Common myeloid progenitor, CD34-positive (primary cell): ENCODE measurements around the gene CFAP45.
A peak's percentile ranks its signal among the peaks of the same experiment; 100 is the strongest.

ENCODE experiments used
- CTCF ChIA-PET: fragments of 350-600 bp; sonication (Branson Sonifier 250); formaldehyde crosslinking; loops from one replicate; lab custom pipeline; 2021; ENCODE audit warnings: antibody characterized with exemption; lab: Charles Lee
- POLR2A ChIA-PET: fragments of 350-600 bp; sonication (Branson Sonifier 250); formaldehyde crosslinking; loops from one replicate; lab custom pipeline; 2021; ENCODE audit warnings: antibody characterized with exemption; lab: Charles Lee
- DNase-seq, 3 donors: peaks; one replicate each; pipeline versions ENCODE4 v3.0.0 to v3.0.0-alpha.2; 2013
- H3K27ac ChIP-seq, 2 experiments: 1 replicate in 1 of 2; 2 replicates in 1 of 2; pipeline ENCODE4 v1.7.0; 2013; ENCODE audit warnings: inconsistent platforms in 2 of 2, low read length in 2 of 2, mild to moderate bottlenecking in 2 of 2, low read depth in 1 of 2, moderate library complexity in 1 of 2; ENCODE audit not compliant: severe bottlenecking in 2 of 2, insufficient read depth in 1 of 2, poor library complexity in 1 of 2
- H3K27me3 ChIP-seq, 5 experiments: replicated peaks in 2 of 5; 1 replicate in 3 of 5; 2 replicates in 2 of 5; pipeline versions ENCODE4 v1.6.1 to v1.7.0; 2013; ENCODE audit warnings: low read length in 4 of 5, mild to moderate bottlenecking in 2 of 5, moderate library complexity in 2 of 5, inconsistent platforms in 1 of 5; ENCODE audit not compliant: insufficient read depth in 5 of 5, control insufficient read depth in 4 of 5
- H3K36me3 ChIP-seq, 4 experiments: 1 replicate in 2 of 4; 2 replicates in 2 of 4; pipeline versions ENCODE4 v1.6.1 to v1.7.0; 2013; ENCODE audit warnings: low read length in 3 of 4, control low read depth in 1 of 4, mild to moderate bottlenecking in 1 of 4; ENCODE audit not compliant: control insufficient read depth in 4 of 4, insufficient read depth in 4 of 4
- H3K4me1 ChIP-seq, 4 experiments: 1 replicate in 3 of 4; 2 replicates in 1 of 4; pipeline versions ENCODE4 v1.6.1 to v1.7.1; 2013; ENCODE audit warnings: low read length in 3 of 4, mild to moderate bottlenecking in 3 of 4, control low read depth in 1 of 4, inconsistent platforms in 1 of 4, moderate library complexity in 1 of 4; ENCODE audit not compliant: control insufficient read depth in 4 of 4, insufficient read depth in 4 of 4; ENCODE audit errors: control extremely low read depth in 1 of 4
- H3K4me3 ChIP-seq, 7 experiments: 1 replicate in 4 of 7; 2 replicates in 3 of 7; pipeline versions ENCODE4 v1.5.1 to v1.7.0; 2013; ENCODE audit warnings: mild to moderate bottlenecking in 7 of 7, low read length in 6 of 7, moderate library complexity in 6 of 7, inconsistent platforms in 2 of 7, low read depth in 2 of 7, control low read depth in 1 of 7; ENCODE audit not compliant: insufficient read depth in 4 of 7, control insufficient read depth in 1 of 7; ENCODE audit errors: extremely low read depth in 1 of 7
- H3K9me3 ChIP-seq, 5 experiments: 1 replicate in 4 of 5; 2 replicates in 1 of 5; pipeline versions ENCODE4 v1.6.1 to v1.7.1; 2013; ENCODE audit warnings: low read length in 4 of 5, mild to moderate bottlenecking in 2 of 5, inconsistent platforms in 1 of 5, low read depth in 1 of 5, moderate library complexity in 1 of 5; ENCODE audit not compliant: control insufficient read depth in 4 of 5, insufficient read depth in 2 of 5; ENCODE audit errors: control extremely low read depth in 1 of 5
- WGBS: methylation state at CpG from one replicate; pipeline ENCODE4 v1.1.5; 2013; ENCODE audit not compliant: insufficient coverage; 5-methylcytosine and 5-hydroxymethylcytosine counted together

CFAP45 gene

GRCh38 chr1:159895286-159895685 is 4.7 kb downstream of the CFAP45 start:
- POLR2A ChIA-PET: interaction anchor here (3.1 kb wide), 1 partner anchor 29 kb away, joined by 24 read pairs; the partner anchor contains the start of gene TAGLN2

GRCh38 chr1:159892944-159893343 is 7.0 kb downstream of the CFAP45 start:
- ChIA-PET CTCF (interaction anchor here (0.8 to 13.2 kb wide), 34 partner anchors 13 to 697 kb away, joined by 3 to 411 read pairs (median 8); partner anchors contain the start of genes DUSP23, FCRL6, IGSF9 and SLAMF8), POLR2A (interaction anchor here (0.8 to 2.4 kb wide), 4 partner anchors 31 to 94 kb away, joined by 3 to 54 read pairs (median 6); partner anchors contain the start of gene TAGLN2)
- no peaks in the 10 kb centered on the region for H3K9me3 ChIP-seq
- no peak overlapping the region for H3K4me3 ChIP-seq
- no peaks in the 10 kb centered on the region for H3K36me3 ChIP-seq
- no peaks in the 10 kb centered on the region for H3K27me3 ChIP-seq
- DNase-seq: peak in 1 of 3 donors; percentile 31
- peaks cover 11 to 36% (median 24%) of the 10 kb centered on the region in 4 experiments for H3K4me1 ChIP-seq
- 90% methylated on average over 5 of the region's 5 CpGs for WGBS
- no peak overlapping the region for H3K27ac ChIP-seq

More at GRCh38 chr1:159895286-159895685, 4.7 kb downstream of the CFAP45 start:
- H3K27me3 ChIP-seq: no peaks in the 10 kb centered on the region
- H3K4me3 ChIP-seq: no peak overlapping the region
- no peak for DNase-seq
- H3K4me1 ChIP-seq: peaks cover 12 to 41% (median 31%) of the 10 kb centered on the region in 4 experiments
- CTCF ChIA-PET: interaction anchor here (0.6 to 13.2 kb wide), 13 partner anchors 10 to 734 kb away, joined by 3 to 411 read pairs (median 4); partner anchors contain the start of genes FCRL6 and TAGLN2
- no peak overlapping the region for H3K27ac ChIP-seq
- no peaks in the 10 kb centered on the region for H3K36me3 ChIP-seq
- 95% methylated on average over 2 of the region's 3 CpGs for WGBS
- no peaks in the 10 kb centered on the region for H3K9me3 ChIP-seq

- H3K27me3 ChIP-seq: no peaks in the 10 kb centered on the region
- ChIA-PET POLR2A (interaction anchor here (2.4 kb wide), 1 partner anchor 32 kb away, joined by 54 read pairs; the partner anchor contains the start of gene TAGLN2), CTCF (interaction anchor here (0.6 to 13.2 kb wide), 45 partner anchors 11 to 721 kb away, joined by 3 to 411 read pairs (median 7); partner anchors contain the start of genes DUSP23, FCRL6, IGSF9 and SLAMF8)
- H3K4me1 ChIP-seq: peaks cover 10 to 29% (median 19%) of the 10 kb centered on the region in 4 experiments
- DNase-seq: peak; percentile 82 to 86 (median 85)
- WGBS: 32% methylated on average over 5 of the region's 7 CpGs
- no peaks in the 10 kb centered on the region for H3K9me3 ChIP-seq
- no peak overlapping the region for H3K4me3 ChIP-seq
- no peak overlapping the region for H3K27ac ChIP-seq
- no peaks in the 10 kb centered on the region for H3K36me3 ChIP-seq
Observed at GRCh38 chr1:159891275-159892157, 8.4 kb downstream of the CFAP45 start.

GRCh38 chr1:159890390-159890789 is 9.6 kb downstream of the CFAP45 start:
- WGBS: 83% methylated on average over 7 of the region's 8 CpGs
- no peak for DNase-seq
- H3K36me3 ChIP-seq: no peaks in the 10 kb centered on the region
- H3K27ac ChIP-seq: peak overlapping the region in 1 of 2 experiments; percentile 3
- CTCF ChIA-PET: interaction anchor here (0.9 to 13.2 kb wide), 33 partner anchors 8 to 720 kb away, joined by 3 to 411 read pairs (median 5); partner anchors contain the start of genes DUSP23, FCRL6, SLAMF8 and TAGLN2
- H3K27me3 ChIP-seq: no peaks in the 10 kb centered on the region
- POLR2A ChIA-PET: interaction anchor here (0.6 to 2.1 kb wide), 4 partner anchors 12 to 92 kb away, joined by 3 to 13 read pairs (median 8); partner anchors contain the start of gene TAGLN2
- peaks cover 7 to 23% (median 17%) of the 10 kb centered on the region in 4 experiments for H3K4me1 ChIP-seq
- peak overlapping the region in 1 of 7 experiments; percentile 22 for H3K4me3 ChIP-seq
- H3K9me3 ChIP-seq: no peaks in the 10 kb centered on the region

- H3K4me3 ChIP-seq: no peak overlapping the region
- peak overlapping the region in 1 of 2 experiments; percentile 3 for H3K27ac ChIP-seq
- H3K27me3 ChIP-seq: no peaks in the 10 kb centered on the region
- peaks cover 7 to 23% (median 17%) of the 10 kb centered on the region in 4 experiments for H3K4me1 ChIP-seq
- DNase-seq: peak; percentile 72 to 92 (median 88)
- WGBS: 36% methylated on average over 2 of the region's 2 CpGs
- no peaks in the 10 kb centered on the region for H3K36me3 ChIP-seq
- H3K9me3 ChIP-seq: no peaks in the 10 kb centered on the region
- CTCF ChIA-PET: interaction anchor here (0.9 to 13.2 kb wide), 28 partner anchors 9 to 692 kb away, joined by 3 to 411 read pairs (median 6); partner anchors contain the start of genes DUSP23, FCRL6, SLAMF8 and TAGLN2
- POLR2A ChIA-PET: interaction anchor here (0.6 to 2.1 kb wide), 5 partner anchors 11 to 91 kb away, joined by 3 to 13 read pairs (median 5); partner anchors contain the start of gene TAGLN2
Observed at GRCh38 chr1:159889821-159890252, 10.1 kb downstream of the CFAP45 start.

- Histone ChIP-seq H3K27ac (no peak overlapping the region), H3K9me3 (no peaks in the 10 kb centered on the region), H3K4me1 (peaks cover 7 to 23% (median 17%) of the 10 kb centered on the region in 4 experiments), H3K36me3 (no peaks in the 10 kb centered on the region), H3K4me3 (no peak overlapping the region), H3K27me3 (no peaks in the 10 kb centered on the region)
- DNase-seq: no peak
- CTCF ChIA-PET: interaction anchor here (1.2 to 13.2 kb wide), 19 partner anchors 9 to 691 kb away, joined by 3 to 411 read pairs (median 11); partner anchors contain the start of genes DUSP23, FCRL6, SLAMF8 and TAGLN2
- POLR2A ChIA-PET: interaction anchor here (1.3 to 2.1 kb wide), 2 partner anchors 34 to 86 kb away, joined by 4 to 13 read pairs; no protein-coding TSS in a partner anchor
- WGBS: 100% methylated on average over 1 of the region's 4 CpGs
Observed at GRCh38 chr1:159889202-159889601, 10.8 kb downstream of the CFAP45 start.
